BLaER1 treated with 17β-estradiol and CSF1 and Interleukin-3, amounts not matched to agents 10 nM and 100 nM (cell line): ENCODE results near the gene SH3PXD2B.

Experiments used
- H3K27ac ChIP-seq, 11 experiments: shearing (Covaris generic); formaldehyde crosslinking; 2 replicates each; pipeline ENCODE4 v1.8.1; 2022
- H3K27me3 ChIP-seq, 11 experiments: shearing (Covaris generic); formaldehyde crosslinking; 2 replicates each; pipeline ENCODE4 v1.8.1; 2022
- H3K36me3 ChIP-seq, 11 experiments: shearing (Covaris generic); formaldehyde crosslinking; 2 replicates each; pipeline ENCODE4 v1.8.1; 2022
- H3K4me1 ChIP-seq, 10 experiments: shearing (Covaris generic); formaldehyde crosslinking; 2 replicates each; pipeline ENCODE4 v1.8.1; 2022
- H3K4me2 ChIP-seq, 11 experiments: shearing (Covaris generic); formaldehyde crosslinking; 2 replicates each; pipeline ENCODE4 v1.8.1; 2022
- H3K4me3 ChIP-seq, 10 experiments: shearing (Covaris generic); formaldehyde crosslinking; 2 replicates each; pipeline ENCODE4 v1.8.1; 2022
- H3K9ac ChIP-seq, 11 experiments: shearing (Covaris generic); formaldehyde crosslinking; 2 replicates each; pipeline ENCODE4 v1.8.1; 2022
- H3K9me3 ChIP-seq, 11 experiments: shearing (Covaris generic); formaldehyde crosslinking; replicated peaks in 1 of 11; 2 replicates each; pipeline ENCODE4 v1.8.1; 2022
- H4K20me1 ChIP-seq, 11 experiments: shearing (Covaris generic); formaldehyde crosslinking; 2 replicates each; pipeline ENCODE4 v1.8.1; 2022
- Cebpa-rat ChIP-seq, 11 experiments: shearing (Covaris generic); IDR thresholded peaks; 2 replicates each; pipeline ENCODE4 v1.8.1; 2022

The SH3PXD2B gene

DNA sequence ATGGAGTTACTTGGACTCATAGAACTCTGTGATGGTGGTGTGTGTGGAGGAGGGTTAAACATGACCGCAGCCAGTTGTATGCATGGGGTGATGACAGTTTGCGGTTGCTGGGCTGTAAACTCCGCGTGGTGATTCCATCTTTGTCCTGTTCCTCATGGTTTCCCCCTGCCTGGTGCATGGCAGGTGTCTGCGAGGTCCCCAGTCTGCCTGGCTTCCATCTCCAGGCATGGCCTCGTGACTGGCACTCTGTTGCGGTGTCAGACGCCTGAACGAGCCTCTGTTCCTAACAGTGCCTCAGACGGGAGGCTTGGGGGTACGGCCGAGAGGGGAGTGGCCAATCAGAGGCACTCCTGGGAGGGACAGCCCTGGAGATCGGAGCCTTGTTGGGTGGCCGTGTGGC is 33.9 kb upstream of the SH3PXD2B start:
- H3K4me2 ChIP-seq = peak overlapping the region in 8 of 11 experiments; percentile 62 to 96 (median 84); a peak in 11 of 22 replicates
- H4K20me1 ChIP-seq = no peaks in the 10 kb centered on the region
- no peak overlapping the region for H3K27ac ChIP-seq
- no peak for TF ChIP-seq Cebpa-rat (IDR thresholded peaks at IDR 0.05)
- peaks cover 0 to 8% (median 0%) of the 10 kb centered on the region in 11 experiments; a peak in 4 of 22 replicates for H3K9me3 ChIP-seq
- H3K27me3 ChIP-seq = no peaks in the 10 kb centered on the region
- no peak overlapping the region for H3K9ac ChIP-seq
- peaks cover 0 to 58% (median 51%) of the 10 kb centered on the region in 10 experiments; a peak in 18 of 20 replicates for H3K4me1 ChIP-seq
- H3K4me3 ChIP-seq = no peak overlapping the region
- H3K36me3 ChIP-seq = no peaks in the 10 kb centered on the region

DNA sequence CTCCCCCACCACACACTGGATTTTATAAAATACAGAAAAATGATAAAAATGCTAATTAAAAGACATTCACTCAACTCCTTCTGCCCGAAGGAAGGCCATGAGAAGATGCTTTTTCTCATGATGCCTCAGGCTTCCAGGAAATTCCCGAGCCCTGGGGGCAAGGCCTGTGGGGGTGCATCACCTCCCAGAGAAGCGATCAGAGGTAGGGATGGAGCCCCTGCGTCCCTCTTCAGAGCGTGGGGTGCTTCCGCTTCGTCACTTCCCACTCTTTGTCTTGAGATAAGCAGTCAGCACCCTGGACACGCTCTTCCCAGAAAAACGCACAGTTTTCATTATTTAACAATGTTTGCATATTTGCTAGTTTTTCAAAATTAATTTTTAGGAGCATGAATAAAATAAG is 33.3 kb upstream of the SH3PXD2B start:
- Histone ChIP-seq H4K20me1 (no peaks in the 10 kb centered on the region), H3K36me3 (no peaks in the 10 kb centered on the region), H3K4me2 (no peak overlapping the region), H3K9me3 (peaks cover 0 to 8% (median 0%) of the 10 kb centered on the region in 11 experiments; a peak in 4 of 22 replicates), H3K4me1 (peaks cover 0 to 52% (median 45%) of the 10 kb centered on the region in 10 experiments; a peak in 18 of 20 replicates), H3K27me3 (no peaks in the 10 kb centered on the region), H3K9ac (no peak overlapping the region), H3K27ac (no peak overlapping the region), H3K4me3 (no peak overlapping the region)
- no peak for TF ChIP-seq Cebpa-rat (IDR thresholded peaks at IDR 0.05)

DNA sequence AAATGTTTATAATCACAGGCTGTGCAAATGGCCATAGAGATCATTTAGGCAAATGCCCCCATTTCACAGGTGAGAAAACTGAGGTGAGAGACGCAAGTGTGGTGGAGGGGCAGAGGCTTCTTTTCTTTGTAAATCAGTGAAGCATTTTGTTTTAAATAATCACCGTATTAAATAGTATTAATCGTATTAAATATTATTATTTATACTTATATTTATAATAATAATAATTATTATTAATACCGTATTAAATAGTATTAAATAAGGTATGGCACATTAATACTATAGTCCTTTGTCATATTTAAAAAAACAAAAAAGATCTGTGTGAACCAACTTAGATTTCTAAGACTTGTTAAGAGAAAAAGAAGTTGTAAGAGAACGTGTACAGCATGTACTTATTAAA is 32.6 kb upstream of the SH3PXD2B start:
- Histone ChIP-seq H3K4me3 (no peak overlapping the region), H4K20me1 (no peaks in the 10 kb centered on the region), H3K27me3 (no peaks in the 10 kb centered on the region), H3K4me1 (peaks cover 0 to 49% (median 40%) of the 10 kb centered on the region in 10 experiments; a peak in 18 of 20 replicates), H3K9ac (no peak overlapping the region), H3K36me3 (no peaks in the 10 kb centered on the region), H3K27ac (no peak overlapping the region), H3K4me2 (no peak overlapping the region), H3K9me3 (peaks cover 0 to 8% (median 0%) of the 10 kb centered on the region in 11 experiments; a peak in 4 of 22 replicates)
- TF ChIP-seq Cebpa-rat (IDR thresholded peaks at IDR 0.05) = no peak

DNA sequence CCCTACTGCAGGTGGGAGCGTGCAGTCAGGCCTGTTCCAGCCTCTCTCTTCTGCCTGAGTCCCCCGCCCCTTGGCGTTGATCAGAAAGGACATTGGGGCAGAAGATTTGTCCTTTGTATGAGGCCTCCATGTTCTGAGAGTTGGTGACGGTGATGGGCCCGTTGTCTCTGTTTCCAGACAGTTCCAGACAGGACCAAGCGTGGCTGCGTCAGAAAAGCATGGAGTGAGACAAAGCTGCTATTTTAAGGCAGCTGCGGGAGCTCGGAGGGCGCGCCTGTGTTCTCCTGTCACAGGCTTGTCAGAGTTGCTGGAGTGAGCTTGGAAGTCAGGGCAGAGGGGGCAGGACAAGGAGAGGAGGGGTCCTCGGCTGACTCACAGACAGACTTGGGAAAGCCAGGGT is 32.1 kb upstream of the SH3PXD2B start:
- TF ChIP-seq Cebpa-rat (IDR thresholded peaks at IDR 0.05) = no peak
- Histone ChIP-seq H3K4me3 (no peak overlapping the region), H3K9ac (no peak overlapping the region), H3K27ac (no peak overlapping the region), H4K20me1 (no peaks in the 10 kb centered on the region), H3K36me3 (no peaks in the 10 kb centered on the region), H3K27me3 (no peaks in the 10 kb centered on the region), H3K9me3 (peaks cover 0 to 8% (median 0%) of the 10 kb centered on the region in 11 experiments; a peak in 4 of 22 replicates), H3K4me2 (no peak overlapping the region), H3K4me1 (peaks cover 0 to 45% (median 35%) of the 10 kb centered on the region in 10 experiments; a peak in 18 of 20 replicates)

DNA sequence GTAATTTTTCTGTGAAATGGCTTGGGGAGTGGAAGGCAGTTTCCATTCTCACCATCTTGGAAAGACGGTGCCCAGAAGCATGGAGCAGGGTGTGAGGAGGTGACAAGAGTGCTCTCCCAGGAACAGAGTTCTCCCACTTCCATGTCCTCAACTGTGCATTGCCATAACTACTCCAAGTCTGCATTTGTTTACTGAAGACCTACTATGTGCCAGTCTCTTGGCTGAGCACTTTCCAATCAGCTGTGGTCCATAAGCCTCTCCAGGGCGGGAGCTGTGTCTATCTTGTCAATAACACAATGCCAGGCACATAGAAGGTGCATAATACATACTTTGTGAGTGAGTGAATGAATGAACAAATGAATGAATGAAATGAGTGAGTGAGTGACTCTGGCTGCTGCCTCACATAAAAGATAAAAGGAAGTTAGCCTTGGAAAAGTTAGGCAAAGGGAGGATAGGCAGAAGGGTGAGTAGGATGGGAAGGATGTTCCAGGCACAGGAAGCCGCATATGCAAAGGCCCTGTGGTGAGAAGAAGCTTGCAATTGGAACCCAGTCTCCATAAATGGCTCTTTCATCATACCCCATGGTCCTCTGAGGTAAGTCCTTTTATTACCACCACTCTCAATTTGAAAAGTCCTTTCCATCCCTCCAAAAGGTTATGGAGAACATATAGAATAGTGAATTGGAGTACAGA is 31.3 kb upstream of the SH3PXD2B start:
- H4K20me1 ChIP-seq = no peaks in the 10 kb centered on the region
- H3K4me1 ChIP-seq = peaks cover 0 to 38% (median 27%) of the 10 kb centered on the region in 10 experiments; a peak in 18 of 20 replicates
- no peak overlapping the region for H3K27ac ChIP-seq
- no peaks in the 10 kb centered on the region for H3K27me3 ChIP-seq
- no peak for TF ChIP-seq Cebpa-rat (IDR thresholded peaks at IDR 0.05)
- H3K4me3 ChIP-seq = no peak overlapping the region
- no peaks in the 10 kb centered on the region for H3K36me3 ChIP-seq
- peaks cover 0 to 8% (median 0%) of the 10 kb centered on the region in 11 experiments; a peak in 4 of 22 replicates for H3K9me3 ChIP-seq
- no peak overlapping the region for H3K4me2 ChIP-seq
- H3K9ac ChIP-seq = no peak overlapping the region

DNA sequence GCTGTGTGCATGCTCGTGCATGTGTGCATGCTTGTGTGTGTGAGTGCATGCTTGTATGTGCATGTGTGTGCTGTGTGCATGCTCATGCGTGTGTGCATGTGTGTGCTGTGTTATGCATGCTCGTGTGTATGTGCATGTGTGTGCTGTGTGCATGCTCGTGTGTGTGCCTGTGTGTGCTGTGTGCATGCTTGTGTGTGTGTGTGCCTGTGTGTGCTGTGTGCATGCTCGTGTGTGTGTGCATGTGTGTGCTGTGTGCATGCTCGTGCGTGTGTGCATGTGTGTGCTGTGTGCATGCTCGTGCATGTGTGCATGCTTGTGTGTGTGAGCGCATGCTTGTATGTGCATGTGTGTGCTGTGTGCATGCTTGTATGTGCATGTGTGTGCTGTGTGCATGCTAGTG is 30.3 kb upstream of the SH3PXD2B start:
- no peak for TF ChIP-seq Cebpa-rat (IDR thresholded peaks at IDR 0.05)
- no peaks in the 10 kb centered on the region for H3K36me3 ChIP-seq
- peaks cover 0 to 8% (median 0%) of the 10 kb centered on the region in 11 experiments; a peak in 4 of 22 replicates for H3K9me3 ChIP-seq
- no peaks in the 10 kb centered on the region for H3K27me3 ChIP-seq
- no peaks in the 10 kb centered on the region for H4K20me1 ChIP-seq
- H3K9ac ChIP-seq = no peak overlapping the region
- peaks cover 0 to 38% (median 23%) of the 10 kb centered on the region in 10 experiments; a peak in 18 of 20 replicates for H3K4me1 ChIP-seq
- no peak overlapping the region for H3K4me2 ChIP-seq
- H3K4me3 ChIP-seq = no peak overlapping the region
- no peak overlapping the region for H3K27ac ChIP-seq

DNA sequence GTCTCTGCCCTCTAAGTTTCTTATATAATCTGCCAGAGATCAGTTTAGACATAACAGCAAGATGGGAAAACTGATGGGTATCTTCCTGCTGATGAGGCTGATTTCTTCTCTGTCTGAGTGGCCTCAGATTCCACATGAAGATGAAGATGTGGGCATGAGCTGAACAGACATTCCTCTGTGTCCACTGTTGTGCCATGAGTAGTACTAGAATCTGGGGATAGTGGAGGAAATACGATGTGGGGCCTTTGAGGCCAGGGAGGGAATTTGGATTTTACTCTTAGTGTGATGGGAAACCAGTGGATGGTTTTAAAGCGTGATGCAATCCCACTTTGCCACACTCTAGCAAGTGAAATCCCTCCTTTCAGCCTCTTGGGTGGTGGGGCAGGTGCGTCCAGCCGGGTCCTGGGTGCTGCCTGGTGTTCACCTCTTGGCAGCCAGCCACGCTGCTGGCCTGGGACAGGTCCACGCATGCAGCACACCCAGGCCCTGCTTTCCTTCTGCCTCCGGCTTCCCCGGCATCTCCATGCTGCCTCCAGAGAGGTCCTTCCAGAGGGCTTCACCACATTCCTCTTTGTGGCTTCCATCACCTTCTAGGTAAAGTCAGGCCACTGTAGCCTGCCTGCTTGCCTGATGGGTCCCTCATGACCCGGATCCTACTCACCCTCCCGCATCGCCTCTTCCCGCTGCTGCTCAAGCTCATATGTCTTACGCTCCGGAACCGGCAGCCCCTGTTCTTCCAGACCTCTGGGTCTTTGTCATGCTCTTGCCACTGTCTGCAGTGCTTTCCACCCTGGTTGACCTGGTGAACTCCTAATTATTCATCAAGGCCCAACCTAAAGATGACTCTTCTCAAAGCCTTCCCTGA is 28.1 kb upstream of the SH3PXD2B start:
- H3K4me1 ChIP-seq = peaks cover 0 to 26% (median 12%) of the 10 kb centered on the region in 10 experiments; a peak in 15 of 20 replicates
- no peaks in the 10 kb centered on the region for H3K36me3 ChIP-seq
- H3K27ac ChIP-seq = no peak overlapping the region
- H3K4me3 ChIP-seq = no peak overlapping the region
- peaks cover 0 to 8% (median 0%) of the 10 kb centered on the region in 11 experiments; a peak in 4 of 22 replicates for H3K9me3 ChIP-seq
- H3K4me2 ChIP-seq = no peak overlapping the region
- H4K20me1 ChIP-seq = no peaks in the 10 kb centered on the region
- H3K9ac ChIP-seq = no peak overlapping the region
- no peak for TF ChIP-seq Cebpa-rat (IDR thresholded peaks at IDR 0.05)
- H3K27me3 ChIP-seq = no peaks in the 10 kb centered on the region

DNA sequence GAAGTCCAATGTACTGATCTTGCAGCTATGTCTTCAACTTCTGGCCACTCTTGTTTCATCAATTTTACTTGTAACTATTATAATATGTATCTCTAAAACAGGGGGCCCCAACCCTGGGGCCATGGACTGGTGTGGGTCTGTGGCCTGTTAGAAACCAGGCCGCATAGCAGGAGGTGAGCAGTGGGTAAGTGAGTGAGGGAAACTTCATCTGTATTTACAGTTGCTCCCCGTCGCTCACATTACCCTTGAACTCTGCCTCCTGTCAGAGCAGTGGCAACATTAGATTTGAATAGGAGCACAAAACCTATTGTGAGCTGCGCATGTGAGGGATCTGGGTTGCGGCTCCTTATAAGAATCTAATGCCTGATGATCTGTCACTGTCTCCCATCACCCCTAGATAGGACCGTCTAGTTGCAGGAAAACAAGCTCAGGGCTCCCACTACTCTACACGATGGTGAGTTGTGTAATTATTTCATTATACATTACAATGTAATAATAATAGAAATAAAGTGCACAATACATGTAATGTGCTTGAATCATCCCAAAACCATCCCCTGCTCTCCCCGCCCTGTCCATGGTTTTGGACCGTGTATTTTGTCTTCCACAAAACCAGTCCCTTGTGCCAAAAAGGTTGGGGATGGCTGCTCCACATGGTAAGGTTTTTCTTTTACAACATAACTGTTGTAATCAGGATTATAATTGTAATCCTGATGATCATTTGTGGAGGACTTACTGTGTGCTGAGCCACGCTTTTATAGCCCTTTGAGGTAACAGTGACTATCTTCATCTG is 26.9 kb upstream of the SH3PXD2B start:
- Histone ChIP-seq H3K4me3 (no peak overlapping the region), H3K4me1 (peaks cover 0 to 26% (median 12%) of the 10 kb centered on the region in 10 experiments; a peak in 15 of 20 replicates), H3K9me3 (peaks cover 0 to 8% (median 0%) of the 10 kb centered on the region in 11 experiments; a peak in 4 of 22 replicates), H3K4me2 (peak overlapping the region in 1 of 11 experiments; percentile 9; a peak in 1 of 22 replicates), H4K20me1 (no peaks in the 10 kb centered on the region), H3K27ac (no peak overlapping the region), H3K36me3 (no peaks in the 10 kb centered on the region), H3K9ac (no peak overlapping the region), H3K27me3 (no peaks in the 10 kb centered on the region)
- TF ChIP-seq Cebpa-rat (IDR thresholded peaks at IDR 0.05) = no peak
